H1 (cell line): ENCODE data around the gene TEX54. TPM values are rescaled to one million over a fixed set of nuclear protein-coding genes. Genes with fewer than 3 reads are reported as not detected.

ENCODE experiments used
- CTCF ChIA-PET: fragments of 300-600 bp; sonication (Branson Sonifier 250); formaldehyde crosslinking; loops from one replicate; lab custom pipeline; 2021; ENCODE audit not compliant: partially characterized antibody; lab: Charles Lee
- POLR2A ChIA-PET: fragments of 300-600 bp; sonication (Branson Sonifier 250); formaldehyde crosslinking; loops from one replicate; lab custom pipeline; 2021; ENCODE audit warnings: inconsistent platforms; ENCODE audit not compliant: partially characterized antibody; lab: Charles Lee
- DNase-seq, 2 experiments: peaks; one replicate each; pipeline versions ENCODE4 v3.0.0 to v3.0.0-alpha.2; 2010 to 2022; ENCODE audit warnings: low spot score in 2 of 2, low read depth in 1 of 2, mixed read lengths in 1 of 2
- FAIRE-seq: peaks from 2 replicates; lab custom pipeline; 2011; peaks lifted over from hg19 to GRCh38; lab: Jason Lieb, UNC
- H2AFZ ChIP-seq: 2 replicates; pipeline ENCODE4 v1.8.1; 2012; ENCODE audit warnings: low read length, inconsistent platforms
- H2AK5ac ChIP-seq: 2 replicates; pipeline ENCODE4 v1.6.1; 2013; ENCODE audit warnings: low read depth, low read length
- H2BK120ac ChIP-seq: replicated peaks from 2 replicates; pipeline ENCODE3; 2013; ENCODE audit warnings: low read depth, low read length, inconsistent platforms
- H2BK12ac ChIP-seq: 2 replicates; pipeline ENCODE4 v1.6.1; 2013; ENCODE audit warnings: low read depth, low read length
- H2BK15ac ChIP-seq: 2 replicates; pipeline ENCODE4 v1.6.1; 2013; ENCODE audit warnings: low read length
- H2BK20ac ChIP-seq: 2 replicates; pipeline ENCODE4 v1.6.1; 2013; ENCODE audit warnings: low read length
- H2BK5ac ChIP-seq: 2 replicates; pipeline ENCODE4 v1.6.1; 2013; ENCODE audit warnings: low read depth, low read length
- H3K14ac ChIP-seq: 2 replicates; pipeline ENCODE4 v1.6.1; 2013; ENCODE audit warnings: inconsistent platforms; ENCODE audit not compliant: insufficient read length
- H3K18ac ChIP-seq: 2 replicates; pipeline ENCODE4 v1.6.1; 2013; ENCODE audit warnings: low read length; ENCODE audit errors: extremely low read depth
- H3K23ac ChIP-seq: 2 replicates; pipeline ENCODE4 v1.6.1; 2013; ENCODE audit warnings: inconsistent platforms; ENCODE audit not compliant: insufficient read length
- H3K23me2 ChIP-seq: 2 replicates; pipeline ENCODE4 v1.6.1; 2013; ENCODE audit warnings: low read depth, low read length
- H3K27ac ChIP-seq: 2 replicates; pipeline ENCODE4 v1.6.1; 2011; ENCODE audit warnings: low read depth, low read length, inconsistent platforms
- H3K27me3 ChIP-seq, 4 experiments: replicated peaks in 1 of 4; 1 replicate in 1 of 4; 2 replicates in 3 of 4; pipeline versions ENCODE4 v1.6.1 to v1.8.1; 2011 to 2013; ENCODE audit warnings: low read length in 3 of 4, mild to moderate bottlenecking in 3 of 4, inconsistent platforms in 2 of 4, mixed read lengths in 2 of 4, moderate library complexity in 1 of 4; ENCODE audit not compliant: control insufficient read depth in 3 of 4, insufficient read depth in 3 of 4; ENCODE audit errors: extremely low read depth in 1 of 4
- H3K36me3 ChIP-seq, 4 experiments: 2 replicates each; pipeline versions ENCODE4 v1.6.1 to v1.8.1; 2011 to 2013; ENCODE audit warnings: mild to moderate bottlenecking in 4 of 4, low read length in 3 of 4, moderate library complexity in 2 of 4, control low read depth in 1 of 4, inconsistent platforms in 1 of 4; ENCODE audit not compliant: insufficient read depth in 4 of 4, control insufficient read depth in 2 of 4
- H3K4ac ChIP-seq: replicated peaks from 2 replicates; pipeline ENCODE3; 2013; ENCODE audit warnings: low read length, low read depth, mixed read lengths, inconsistent platforms; ENCODE audit not compliant: insufficient read length
- H3K4me1 ChIP-seq, 4 experiments: replicated peaks in 1 of 4; 1 replicate in 1 of 4; 2 replicates in 3 of 4; pipeline versions ENCODE4 v1.6.1 to v1.8.1; 2011 to 2013; ENCODE audit warnings: low read length in 3 of 4, inconsistent platforms in 2 of 4, mixed read lengths in 1 of 4; ENCODE audit not compliant: insufficient read depth in 4 of 4, control insufficient read depth in 3 of 4
- H3K4me2 ChIP-seq, 2 experiments: 2 replicates each; pipeline versions ENCODE4 v1.6.1 to v1.8.1; 2011 to 2013; ENCODE audit warnings: low read depth in 2 of 2, low read length in 2 of 2, control low read depth in 1 of 2, inconsistent platforms in 1 of 2, mild to moderate bottlenecking in 1 of 2; ENCODE audit not compliant: insufficient read depth in 1 of 2
- H3K4me3 ChIP-seq, 4 experiments: fragments of 200-600, 300-600 bp in 1 of 4; sonication (generic), shearing (Covaris generic), sonication (Bioruptor Twin) in 1 of 4; 2 replicates each; pipeline versions ENCODE4 v1.5.1 to v1.8.1; 2011 to 2016; ENCODE audit warnings: low read length in 4 of 4, low read depth in 3 of 4, control low read depth in 2 of 4, inconsistent platforms in 2 of 4, mild to moderate bottlenecking in 2 of 4, mixed read lengths in 1 of 4, moderate library complexity in 1 of 4; ENCODE audit not compliant: insufficient read depth in 2 of 4; ENCODE audit errors: extremely low read depth in 1 of 4
- H3K56ac ChIP-seq: replicated peaks from 2 replicates; pipeline ENCODE3; 2013; ENCODE audit warnings: low read depth, mild to moderate bottlenecking, mixed read lengths, low read length, inconsistent platforms; ENCODE audit not compliant: insufficient read length
- H3K79me1 ChIP-seq: 2 replicates; pipeline ENCODE4 v1.6.1; 2013; ENCODE audit warnings: low read depth, low read length, control low read depth
- H3K79me2 ChIP-seq, 2 experiments: 2 replicates each; pipeline versions ENCODE4 v1.6.1 to v1.8.1; 2012 to 2013; ENCODE audit warnings: low read length in 2 of 2, mild to moderate bottlenecking in 2 of 2, inconsistent platforms in 1 of 2; ENCODE audit not compliant: insufficient read depth in 2 of 2, control insufficient read depth in 1 of 2
- H3K9ac ChIP-seq, 4 experiments: replicated peaks in 1 of 4; 1 replicate in 1 of 4; 2 replicates in 3 of 4; pipeline versions ENCODE4 v1.6.1 to v1.8.1; 2011 to 2013; ENCODE audit warnings: low read depth in 3 of 4, low read length in 3 of 4, control low read depth in 2 of 4, mild to moderate bottlenecking in 2 of 4, moderate library complexity in 2 of 4, inconsistent platforms in 1 of 4; ENCODE audit errors: extremely low read depth in 1 of 4
- H3K9me3 ChIP-seq, 2 experiments: 2 replicates each; pipeline versions ENCODE4 v1.6.1 to v1.8.1; 2012 to 2013; ENCODE audit warnings: mild to moderate bottlenecking in 2 of 2, moderate library complexity in 2 of 2, control low read depth in 1 of 2, inconsistent platforms in 1 of 2, low read depth in 1 of 2, low read length in 1 of 2, mixed read lengths in 1 of 2; ENCODE audit not compliant: insufficient read depth in 2 of 2
- H4K20me1 ChIP-seq, 2 experiments: replicated peaks in 1 of 2; 2 replicates each; pipeline versions ENCODE3 to v1.8.1; 2011 to 2013; ENCODE audit warnings: inconsistent platforms in 2 of 2, low read length in 2 of 2, mild to moderate bottlenecking in 1 of 2; ENCODE audit not compliant: insufficient read depth in 2 of 2, control insufficient read depth in 1 of 2
- H4K5ac ChIP-seq: 2 replicates; pipeline ENCODE4 v1.6.1; 2013; ENCODE audit warnings: low read length, low read depth, mixed read lengths, inconsistent platforms; ENCODE audit not compliant: insufficient read length
- H4K8ac ChIP-seq: 2 replicates; pipeline ENCODE4 v1.8.0; 2013; ENCODE audit warnings: mild to moderate bottlenecking, moderate library complexity, low read length, inconsistent platforms; ENCODE audit not compliant: insufficient read depth; ENCODE audit errors: extremely low read depth
- H4K91ac ChIP-seq: replicated peaks from 2 replicates; pipeline ENCODE3; 2013; ENCODE audit warnings: low read length, mixed read lengths, inconsistent platforms; ENCODE audit not compliant: insufficient read length
- POLR2A ChIP-seq, 2 experiments: IDR thresholded peaks; 1 replicate in 1 of 2; 2 replicates in 1 of 2; pipeline ENCODE4 v1.6.1; 2011; ENCODE audit warnings: low read depth in 2 of 2, low read length in 2 of 2, mild to moderate bottlenecking in 2 of 2; ENCODE audit errors: control extremely low read depth in 1 of 2
- TAF7 ChIP-seq: optimal IDR thresholded peaks from 2 replicates; pipeline ENCODE3; 2011; ENCODE audit warnings: low read depth, mild to moderate bottlenecking, inconsistent platforms, low read length, moderate library complexity, borderline replicate concordance
- WGBS, 2 experiments: shearing (Covaris generic) in 1 of 2; methylation state at CpG; one replicate each; pipeline versions ENCODE4 v1.1.6 to v1.1.7; 2013 to 2015; ENCODE audit warnings: low lambda C conversion rate in 2 of 2, mixed read lengths in 2 of 2, inconsistent platforms in 1 of 2, low coverage in 1 of 2, missing lambda C conversion rate in 1 of 2; ENCODE audit not compliant: insufficient replicate concordance in 2 of 2, insufficient coverage in 1 of 2, insufficient read length in 1 of 2; ENCODE audit errors: extremely low coverage in 1 of 2, missing lambda C conversion rate in 1 of 2; 5-methylcytosine and 5-hydroxymethylcytosine counted together
- polyA plus RNA-seq, 7 experiments: library from polyadenylated mRNA; depleted of rRNA in 3 of 7; stranded (reverse) in 5 of 7; unstranded in 2 of 7; fragments of >200 nt in 5 of 7; fragments of 200-250 nt in 2 of 7; gene quantifications; 1 replicate in 5 of 7; 2 replicates in 1 of 7; 4 replicates in 1 of 7; pipeline versions ENCODE4 v1.2.1 to v1.2.3, GENCODE V29; 2011 to 2013; ENCODE audit warnings: missing spikeins in 2 of 7, mixed read lengths in 2 of 7
- total RNA-seq: library from RNA; stranded (reverse); fragmentation: NEBNext Ultra II Directional; extraction: Animal tissue kit (Norgen Biotek cat#: 25700); gene quantifications from 2 replicates; pipeline ENCODE4 v1.2.1, GENCODE V29; 2021

The TEX54 gene
- total and polyA plus RNA-seq, 2 of the 8 experiments (the other 6 are each of a cell fraction or from before 2014, with no cell fraction given), result 1.2 TPM; not detected in 1

DNA sequence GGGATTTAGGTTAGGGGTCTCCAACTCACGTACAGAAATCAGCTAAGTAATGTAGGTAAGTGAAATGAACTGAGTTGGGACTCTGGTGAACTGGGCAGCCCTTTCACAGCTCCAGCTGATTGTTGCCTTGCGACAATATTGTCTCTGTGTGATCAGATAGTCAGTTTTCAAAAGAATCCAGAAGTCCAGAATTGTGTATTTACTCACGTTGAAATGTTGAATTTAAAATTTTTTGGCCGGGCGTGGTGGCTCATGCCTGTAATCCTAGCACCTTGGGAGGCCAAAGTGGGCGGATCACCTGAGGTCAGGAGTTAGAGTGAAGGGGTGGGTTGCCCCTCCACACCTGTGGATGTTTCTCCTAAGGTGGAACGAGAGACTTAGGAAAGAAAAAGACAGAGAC, 25.6 kb upstream of the TEX54 start:
- Histone ChIP-seq H4K5ac (no peak overlapping the region), H4K20me1 (peaks cover 5 to 24% of the 10 kb centered on the region in 2 experiments), H3K36me3 (peaks cover 19 to 44% (median 21%) of the 10 kb centered on the region in 4 experiments), H3K4me3 (peak overlapping the region; percentile 74 to 100 (median 90)), H3K79me1 (peaks cover 5% of the 10 kb centered on the region; the same call in 1 of the 2 replicates), H2BK15ac (no peak overlapping the region), H3K4ac (no peak overlapping the region), H3K18ac (no peak overlapping the region), H2AFZ (no peak overlapping the region), H3K56ac (no peak overlapping the region), H2BK12ac (no peak overlapping the region), H3K9me3 (no peaks in the 10 kb centered on the region), H3K27ac (0 out of 2 replicates have a peak overlapping the region, but pooled peaks have one; percentile 44), H4K91ac (no peak overlapping the region), H2AK5ac (peak overlapping the region; percentile 31; the same call in 1 of the 2 replicates), H2BK120ac (no peak overlapping the region), H3K9ac (peak overlapping the region in 3 of 4 experiments; percentile 56 to 82 (median 73); a peak in 5 of 7 replicates), H4K8ac (no peak overlapping the region), H3K23me2 (peaks cover 14% of the 10 kb centered on the region), H2BK5ac (no peak overlapping the region), H3K4me1 (peaks cover 0 to 15% (median 9%) of the 10 kb centered on the region in 4 experiments; a peak in 4 of 7 replicates), H3K27me3 (no peaks in the 10 kb centered on the region)
- ChIA-PET CTCF (interaction anchor here (0.6 to 1.5 kb wide), 7 partner anchors 22 to 187 kb away, joined by 3 to 7 read pairs (median 4); partner anchors contain the start of genes GNG3, SLC3A2 and UQCC3), POLR2A (interaction anchor here (1.1 to 20.0 kb wide), 13 partner anchors 9 to 831 kb away, joined by 3 to 2104 read pairs (median 67); partner anchors contain the start of genes BSCL2, C11orf98, CSKMT and EEF1G)
- FAIRE-seq (no peak), DNase-seq (no peak)
- WGBS, 2 experiments, result 33% methylated on average over 7 of the region's 7 CpGs; no CpG with 5 or more reads in 1 of the 2 experiments
- TF ChIP-seq POLR2A (IDR thresholded peaks at IDR 0.05; ENCODE audit: control extremely low read depth in 1 of 2, low read depth in 2 of 2, low read length in 2 of 2), result peak in 1 of 2 experiments; percentile 36; a peak in 2 of 3 replicates
- TF ChIP-seq TAF7, result no peak
- TF ChIP-seq, all 59 proteins: peak for 1
- Histone ChIP-seq H3K14ac (no peak overlapping the region), H3K79me2 (peaks cover 59 to 98% of the 10 kb centered on the region in 2 experiments), H3K23ac (no peak overlapping the region), H2BK20ac (no peak overlapping the region), H3K4me2 (peak overlapping the region; percentile 78 to 95)
